22Rv1 (cell line): Measurements from ENCODE around the gene FSHR.

Source experiments
- H3K27ac ChIP-seq: fragments of 450-650 bp; 2 replicates; pipeline ENCODE4 v1.5.1; 2017
- ZFX ChIP-seq: fragments of 450-650 bp; IDR thresholded peaks from 2 replicates; pipeline ENCODE4 v1.6.1; 2017; ENCODE audit warnings: antibody characterized with exemption, borderline replicate concordance
- TF ChIP-seq, protein P1 (sequence below): fragments of 450-650 bp; IDR thresholded peaks from 2 replicates; pipeline ENCODE4 v1.5.1; 2017; ENCODE audit warnings: mild to moderate bottlenecking

FSHR gene

DNA sequence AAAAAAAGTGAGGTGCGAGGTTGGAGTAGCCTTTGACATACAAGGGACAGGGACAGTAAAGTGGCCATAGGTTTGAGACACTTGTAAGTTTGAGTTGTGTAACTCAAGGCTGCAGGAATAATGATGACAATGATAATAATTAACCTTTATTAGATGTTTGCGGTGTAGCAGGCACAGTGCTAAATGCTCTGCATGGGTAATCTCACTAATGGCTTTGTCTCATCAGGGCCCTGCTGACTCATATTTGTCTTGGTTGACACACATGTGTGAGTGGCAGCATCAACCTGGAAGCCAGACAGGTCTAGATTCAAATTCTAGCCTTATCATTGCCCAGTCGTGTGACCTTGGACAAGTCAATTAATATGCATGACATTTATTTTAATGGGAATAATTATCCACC is 126.2 kb downstream of the FSHR start:
- TF ChIP-seq, protein P1, sequence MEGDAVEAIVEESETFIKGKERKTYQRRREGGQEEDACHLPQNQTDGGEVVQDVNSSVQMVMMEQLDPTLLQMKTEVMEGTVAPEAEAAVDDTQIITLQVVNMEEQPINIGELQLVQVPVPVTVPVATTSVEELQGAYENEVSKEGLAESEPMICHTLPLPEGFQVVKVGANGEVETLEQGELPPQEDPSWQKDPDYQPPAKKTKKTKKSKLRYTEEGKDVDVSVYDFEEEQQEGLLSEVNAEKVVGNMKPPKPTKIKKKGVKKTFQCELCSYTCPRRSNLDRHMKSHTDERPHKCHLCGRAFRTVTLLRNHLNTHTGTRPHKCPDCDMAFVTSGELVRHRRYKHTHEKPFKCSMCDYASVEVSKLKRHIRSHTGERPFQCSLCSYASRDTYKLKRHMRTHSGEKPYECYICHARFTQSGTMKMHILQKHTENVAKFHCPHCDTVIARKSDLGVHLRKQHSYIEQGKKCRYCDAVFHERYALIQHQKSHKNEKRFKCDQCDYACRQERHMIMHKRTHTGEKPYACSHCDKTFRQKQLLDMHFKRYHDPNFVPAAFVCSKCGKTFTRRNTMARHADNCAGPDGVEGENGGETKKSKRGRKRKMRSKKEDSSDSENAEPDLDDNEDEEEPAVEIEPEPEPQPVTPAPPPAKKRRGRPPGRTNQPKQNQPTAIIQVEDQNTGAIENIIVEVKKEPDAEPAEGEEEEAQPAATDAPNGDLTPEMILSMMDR, result no peak
- TF ChIP-seq ZFX, result no peak
- H3K27ac ChIP-seq, result no peak overlapping the region

DNA sequence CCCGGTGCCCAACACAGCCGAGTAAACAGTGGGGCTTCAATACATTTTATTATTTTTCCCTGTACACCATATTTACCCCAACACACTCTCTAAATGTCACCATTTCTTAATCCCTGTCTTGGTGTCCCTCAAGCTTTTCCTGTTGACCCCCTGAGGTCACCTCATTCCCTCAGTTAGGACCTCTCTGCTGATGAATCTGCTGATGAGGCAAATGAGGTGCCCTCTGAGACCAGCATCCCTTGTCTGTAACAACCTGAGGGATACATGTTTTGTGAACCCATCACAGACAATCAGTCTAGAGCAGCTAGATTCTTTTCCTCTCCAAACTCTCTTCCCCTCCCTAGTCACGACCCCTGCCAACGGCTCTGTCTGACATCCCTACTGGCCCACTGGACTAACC is 127.6 kb downstream of the FSHR start:
- TF ChIP-seq, protein P1, result no peak
- no peak for TF ChIP-seq ZFX
- H3K27ac ChIP-seq, result no peak overlapping the region

DNA sequence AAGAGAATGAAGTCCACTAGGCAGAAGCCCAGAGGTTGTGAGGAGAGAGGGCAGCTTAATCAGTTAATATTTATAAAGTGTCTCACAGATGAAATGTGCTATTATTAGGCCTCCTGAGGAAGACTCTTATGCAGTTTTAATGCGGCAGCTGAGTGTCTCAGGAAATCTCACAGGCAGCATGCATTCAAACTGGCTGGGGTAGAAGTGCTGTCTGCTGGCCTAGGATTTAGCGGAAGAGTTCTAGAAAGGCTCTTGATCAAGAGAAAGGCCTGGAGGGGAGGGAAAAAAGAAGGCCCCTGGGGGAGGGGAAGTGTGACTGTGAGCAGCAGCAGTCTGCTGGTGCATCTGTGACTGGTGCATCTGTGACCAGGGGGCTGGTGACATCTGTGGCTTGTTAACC is 133.0 kb downstream of the FSHR start:
- no peak for TF ChIP-seq ZFX
- TF ChIP-seq, protein P1, result no peak
- H3K27ac ChIP-seq, result no peak overlapping the region

DNA sequence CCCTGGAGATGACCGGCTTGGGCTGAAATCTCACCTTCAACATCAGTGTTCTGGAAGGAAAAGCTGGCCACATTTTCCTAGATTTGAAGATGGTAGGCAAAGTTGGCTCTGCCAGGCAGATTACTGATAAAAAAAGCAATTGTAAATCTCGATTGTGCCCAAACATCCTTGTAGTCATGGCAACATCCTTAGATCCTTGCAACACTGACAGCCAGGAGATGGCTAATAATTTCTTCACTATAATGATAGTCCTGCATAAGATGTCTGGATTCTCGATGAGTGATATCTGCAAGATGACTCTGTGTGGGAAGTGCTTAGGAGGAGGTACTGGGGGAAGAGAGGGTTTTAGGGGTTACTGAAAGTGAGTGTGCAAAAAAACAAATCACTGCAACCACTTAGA is 149.1 kb downstream of the FSHR start:
- no peak overlapping the region for H3K27ac ChIP-seq
- no peak for TF ChIP-seq ZFX
- TF ChIP-seq, protein P1, result no peak

DNA sequence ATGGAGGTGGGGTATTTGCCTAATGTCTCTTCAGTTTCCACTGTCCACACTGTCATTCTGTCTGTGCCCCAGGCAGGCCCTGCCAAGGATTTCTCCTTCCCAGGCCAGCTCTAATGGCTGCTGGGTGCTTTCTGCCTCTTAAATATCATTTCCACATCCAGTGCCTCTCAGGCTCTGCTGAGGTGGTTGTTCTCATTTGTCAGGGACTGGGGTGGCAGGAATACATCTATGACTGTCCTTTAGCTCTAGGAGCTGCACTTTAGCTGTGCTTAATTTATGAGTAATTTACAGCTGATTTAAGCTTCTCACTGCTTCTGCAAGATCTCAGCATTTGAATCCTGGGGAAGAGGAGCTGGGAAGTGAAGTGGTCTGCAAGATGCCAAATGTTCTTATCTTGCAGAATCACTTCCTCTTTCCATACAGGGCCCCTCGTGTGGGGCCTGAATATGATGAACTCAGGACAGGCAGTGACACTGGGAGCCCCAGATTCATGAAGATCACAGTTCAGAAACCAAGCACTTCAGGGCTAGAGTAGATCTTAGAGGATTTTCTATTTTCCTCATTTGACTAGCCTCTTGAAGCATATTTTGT is 150.2 kb downstream of the FSHR start:
- H3K27ac ChIP-seq, result no peak overlapping the region
- TF ChIP-seq ZFX, result no peak
- TF ChIP-seq, protein P1, result no peak

DNA sequence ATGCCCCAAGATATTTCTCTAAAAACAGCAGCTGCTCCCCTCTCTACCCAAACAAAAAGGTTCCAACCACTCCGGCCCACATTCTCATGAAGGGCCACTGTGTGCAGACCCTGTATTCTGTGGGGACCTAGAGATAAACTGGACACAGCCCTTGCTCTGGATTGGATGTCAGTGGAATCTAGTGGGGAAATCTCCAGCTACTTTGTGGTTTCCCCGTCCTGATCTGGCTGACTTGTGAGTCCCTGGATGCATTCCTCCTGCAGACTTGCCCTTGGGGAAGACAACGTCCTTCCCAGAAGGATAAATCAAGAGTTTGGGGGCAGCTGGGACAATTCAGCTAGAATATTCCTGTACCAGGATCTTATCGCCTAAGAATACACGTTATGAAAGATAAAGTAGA is 151.1 kb downstream of the FSHR start:
- H3K27ac ChIP-seq, result no peak overlapping the region
- no peak for TF ChIP-seq ZFX
- TF ChIP-seq, protein P1, result no peak

DNA sequence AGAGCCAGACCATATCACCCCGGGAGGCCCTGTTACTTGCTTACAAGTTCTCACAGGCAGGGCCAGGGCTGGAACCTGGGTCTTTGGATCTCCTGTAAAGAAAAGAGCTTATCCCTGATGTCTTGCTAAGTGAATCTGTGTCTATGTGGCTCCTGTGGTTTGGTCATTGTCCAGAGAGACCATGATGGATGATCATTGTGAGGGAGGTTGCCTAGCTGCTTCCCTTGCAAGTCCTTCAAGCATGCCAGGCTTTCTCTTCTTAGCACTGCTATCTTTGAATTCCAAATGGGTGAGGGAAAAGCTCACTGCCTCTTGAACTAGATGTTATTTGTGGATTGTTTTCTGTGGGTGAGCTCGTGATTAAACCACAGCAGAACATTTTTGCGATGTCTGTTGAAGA is 151.6 kb downstream of the FSHR start:
- H3K27ac ChIP-seq, result no peak overlapping the region
- no peak for TF ChIP-seq ZFX
- TF ChIP-seq, protein P1, result no peak
